Stimulated activated naive CD4-positive, alpha-beta T cell (primary cell): ENCODE results near the gene SPDYE2.
"Not testable (repeated sequence)": the region's sequence is repeated elsewhere in the genome, so short reads cannot be mapped to it uniquely, and the experiment has no call there.

ENCODE experiments used
- DNase-seq, 6 experiments: peaks; one replicate each; lab custom pipeline; 2025; lab: John Stamatoyannopoulos, UW

SPDYE2 gene

GRCh38 chr7:102604431-102605145 is 53.6 kb downstream of the SPDYE2 start:
- not testable (repeated sequence) for DNase-seq

- not testable (repeated sequence) for DNase-seq
These were observed 55.8 kb downstream of the SPDYE2 start for GRCh38 chr7:102606848-102607247.

GRCh38 chr7:102609734-102610133 is 58.7 kb downstream of the SPDYE2 start:
- DNase-seq: not testable (repeated sequence)

- not testable (repeated sequence) for DNase-seq
These were observed 59.4 kb downstream of the SPDYE2 start for GRCh38 chr7:102610441-102610840.

GRCh38 chr7:102611013-102611674 is 60.1 kb downstream of the SPDYE2 start:
- DNase-seq: not testable (repeated sequence)

- not testable (repeated sequence) for DNase-seq
These were observed 60.8 kb downstream of the SPDYE2 start for GRCh38 chr7:102611675-102612325.
